ENCODE measurements around the gene CNTRL. TPM values are rescaled to one million over a fixed set of nuclear protein-coding genes. Genes with fewer than 3 reads are reported as not detected.

CNTRL gene
- total RNA-seq, 1 experiment from 2014 or later = 13.4 TPM

DNA sequence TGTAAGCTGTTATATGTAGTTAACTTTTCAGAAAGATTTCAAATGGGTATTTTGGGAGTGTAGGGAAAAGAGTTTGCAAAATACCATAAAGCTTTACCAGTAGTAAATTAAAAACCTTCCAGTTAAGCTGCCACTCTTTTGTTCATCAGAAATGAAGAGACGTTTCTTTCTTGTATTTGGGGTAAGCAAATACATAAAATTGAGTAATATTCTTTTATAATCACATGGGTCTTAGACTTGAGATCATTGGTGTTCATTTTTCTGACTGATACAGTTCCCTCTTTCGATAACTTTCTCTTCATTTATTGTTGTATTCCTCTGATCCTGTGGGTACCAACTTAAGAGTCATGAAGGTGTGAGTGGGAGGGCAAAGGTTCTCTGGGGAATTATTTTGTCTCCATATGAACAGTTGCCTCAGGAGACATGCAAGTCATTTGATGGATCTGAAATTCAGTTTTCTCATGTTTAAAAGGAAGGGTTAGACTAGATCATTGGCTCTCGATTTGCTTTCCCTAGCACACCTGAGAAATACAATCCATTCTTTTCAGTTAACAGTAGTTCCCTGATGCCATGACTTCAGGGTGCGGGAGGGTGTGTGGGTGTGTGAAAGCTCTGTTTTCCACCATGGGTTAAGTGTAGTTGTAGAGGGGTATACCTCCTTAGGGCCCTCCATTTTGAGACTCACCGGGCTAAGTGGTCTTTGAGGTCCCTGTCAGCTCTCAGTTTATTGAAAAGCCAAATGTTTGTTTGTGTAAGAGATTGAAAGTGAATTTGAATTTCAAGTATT, 47.7 kb downstream of the CNTRL start:
- Histone ChIP-seq H3K9ac (ENCODE audit: low read length) (peak overlapping the region; percentile 53), H3K27ac (ENCODE audit: low read depth, low read length) (no peak overlapping the region), H3K4me3 (replicated peaks in 1 of 2; ENCODE audit: low read depth in 1 of 2, low read length in 2 of 2) (peak overlapping the region; percentile 44 to 53), H3K79me2 (ENCODE audit: insufficient read depth, low read length) (no peaks in the 10 kb centered on the region), H3K4me2 (ENCODE audit: low read length) (peak overlapping the region; percentile 81), H4K20me1 (ENCODE audit: insufficient read depth) (no peaks in the 10 kb centered on the region), H3K27me3 (ENCODE audit: insufficient read depth, low read length) (no peaks in the 10 kb centered on the region), H3K9me2 (ENCODE audit: insufficient read depth) (no peaks in the 10 kb centered on the region), H3K9me3 (ENCODE audit: control insufficient read depth in 1 of 2, insufficient read depth in 1 of 2, low read depth in 1 of 2, low read length in 2 of 2) (no peaks in the 10 kb centered on the region), H3K4me1 (ENCODE audit: control insufficient read depth in 1 of 2, insufficient read depth in 2 of 2, low read length in 2 of 2) (peaks cover 3 to 18% of the 10 kb centered on the region in 2 experiments), H2AFZ (ENCODE audit: low read depth, low read length, poor library complexity, severe bottlenecking) (no peak overlapping the region), H3K36me3 (ENCODE audit: control insufficient read depth in 1 of 2, insufficient read depth in 2 of 2, low read length in 2 of 2) (no peaks in the 10 kb centered on the region)
- POLR2A ChIA-PET = interaction anchor here (1.2 to 1.6 kb wide), 3 partner anchors 10 to 90 kb away, joined by 3 to 5 read pairs (median 3); no protein-coding TSS in a partner anchor
- RAD21 ChIA-PET (ENCODE audit: low non-redundant PET in 1 of 2, low total read pairs in 2 of 2, uncharacterized antibody in 2 of 2, unreplicated experiment in 2 of 2) = no interaction called here
- no TSS peak for BruUV-seq (replicated peaks)
- CTCF ChIA-PET = interaction anchor here (1.4 to 1.6 kb wide), 2 partner anchors 62 to 141 kb away, joined by 5 to 6 read pairs; no protein-coding TSS in a partner anchor
- TF ChIP-seq CBX3 (IDR thresholded peaks at IDR 0.05; ENCODE audit: low read depth) (no peak), ZFX (IDR thresholded peaks at IDR 0.05) (no peak), ELF1 (IDR thresholded peaks at IDR 0.05; ENCODE audit: borderline replicate concordance, low read depth) (no peak)
- ATAC-seq = no peak
- no peak for DNase-seq (ENCODE audit: low read depth, low spot score)
- intact Hi-C loops (cut with micrococcal nuclease) = no loop called here

DNA sequence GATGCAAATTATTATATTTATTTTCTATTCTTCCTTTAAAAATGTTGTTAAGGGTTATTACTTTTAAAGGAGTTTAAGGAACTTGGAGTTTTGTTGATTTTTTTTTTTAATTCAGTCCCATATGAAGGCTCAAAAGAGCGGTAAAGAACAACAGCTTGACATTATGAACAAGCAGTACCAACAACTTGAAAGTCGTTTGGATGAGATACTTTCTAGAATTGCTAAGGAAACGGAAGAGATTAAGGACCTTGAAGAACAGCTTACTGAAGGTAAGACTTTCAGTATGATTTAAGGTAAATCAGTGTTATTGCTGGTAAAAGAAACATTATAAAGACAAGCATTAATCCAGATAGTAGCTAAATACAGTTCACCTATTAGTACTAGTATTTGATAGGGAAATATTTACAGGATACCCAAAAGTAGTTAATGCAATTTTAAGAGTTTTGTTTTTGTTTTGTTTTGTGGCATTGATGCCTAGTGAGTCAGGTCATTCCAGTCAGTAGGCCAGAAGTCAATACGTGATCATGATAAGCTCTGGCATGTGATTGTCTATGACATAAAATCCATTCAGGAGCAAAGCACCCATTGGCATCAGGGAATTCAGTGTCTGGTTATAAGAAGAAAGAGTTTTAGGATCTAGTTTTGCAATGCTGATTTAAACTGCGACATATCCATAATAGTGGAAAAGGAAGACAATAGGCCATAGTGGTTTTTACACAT, 49.2 kb downstream of the CNTRL start:
- ChIA-PET POLR2A (no interaction called here), RAD21 (ENCODE audit: low non-redundant PET in 1 of 2, low total read pairs in 2 of 2, uncharacterized antibody in 2 of 2, unreplicated experiment in 2 of 2) (no interaction called here), CTCF (no interaction called here)
- H3K9me3 ChIP-seq (ENCODE audit: control insufficient read depth in 1 of 2, insufficient read depth in 1 of 2, low read depth in 1 of 2, low read length in 2 of 2) = no peaks in the 10 kb centered on the region
- no peaks in the 10 kb centered on the region for H3K9me2 ChIP-seq (ENCODE audit: insufficient read depth)
- TF ChIP-seq FOSL1 (IDR thresholded peaks at IDR 0.05; ENCODE audit: low read depth) (no peak), CEBPB (IDR thresholded peaks at IDR 0.05; ENCODE audit: low read depth) (no peak), SRF (IDR thresholded peaks at IDR 0.05; ENCODE audit: low read depth) (no peak)
- DNase-seq (ENCODE audit: low read depth, low spot score) (no peak), ATAC-seq (no peak)
- BruUV-seq (replicated peaks) = no TSS peak
- H3K79me2 ChIP-seq (ENCODE audit: insufficient read depth, low read length) = no peaks in the 10 kb centered on the region
- H3K27ac ChIP-seq (ENCODE audit: low read depth, low read length) = no peak overlapping the region
- no peaks in the 10 kb centered on the region for H3K27me3 ChIP-seq (ENCODE audit: insufficient read depth, low read length)
- no peaks in the 10 kb centered on the region for H3K36me3 ChIP-seq (ENCODE audit: control insufficient read depth in 1 of 2, insufficient read depth in 2 of 2, low read length in 2 of 2)
- H3K4me2 ChIP-seq (ENCODE audit: low read length) = no peak overlapping the region
- intact Hi-C loops (cut with micrococcal nuclease) = no loop called here
- no peak overlapping the region for H3K4me3 ChIP-seq (replicated peaks in 1 of 2; ENCODE audit: low read depth in 1 of 2, low read length in 2 of 2)
- peaks cover 3 to 18% of the 10 kb centered on the region in 2 experiments for H3K4me1 ChIP-seq (ENCODE audit: control insufficient read depth in 1 of 2, insufficient read depth in 2 of 2, low read length in 2 of 2)
- no peak overlapping the region for H3K9ac ChIP-seq (ENCODE audit: low read length)
- no peaks in the 10 kb centered on the region for H4K20me1 ChIP-seq (ENCODE audit: insufficient read depth)
- no peak overlapping the region for H2AFZ ChIP-seq (ENCODE audit: low read depth, low read length, poor library complexity, severe bottlenecking)
